ENCODE results near the gene BTBD9. TPM values are rescaled to one million over a fixed set of nuclear protein-coding genes. Genes with fewer than 3 reads are reported as not detected.

Gene BTBD9
- total RNA-seq, 2 experiments from 2014 or later, result 19.1 to 19.8 TPM

- peaks cover 6% of the 10 kb centered on the region for H3K36me3 Mint-ChIP-seq
- POLR2A ChIA-PET, result interaction anchor here (0.7 kb wide), 1 partner anchor 41 kb away, joined by 4 read pairs; no protein-coding TSS in a partner anchor
- H3K4me1 Mint-ChIP-seq, result no peaks in the 10 kb centered on the region
- no peaks in the 10 kb centered on the region for H3K9me3 Mint-ChIP-seq
- H3K27ac Mint-ChIP-seq, result no peak overlapping the region
- DNase-seq, result no peak
- no peaks in the 10 kb centered on the region for H3K27me3 Mint-ChIP-seq
- no peak overlapping the region for H3K4me3 Mint-ChIP-seq
- ATAC-seq (ENCODE audit: low read depth), result no peak
Observed at GRCh38 chr6:38391626-38392579, 247.8 kb downstream of the BTBD9 start.

GRCh38 chr6:38391206-38391605 is 248.5 kb downstream of the BTBD9 start:
- no peak overlapping the region for H3K27ac Mint-ChIP-seq
- H3K9me3 Mint-ChIP-seq, result no peaks in the 10 kb centered on the region
- H3K27me3 Mint-ChIP-seq, result no peaks in the 10 kb centered on the region
- POLR2A ChIA-PET, result interaction anchor here (0.7 kb wide), 1 partner anchor 41 kb away, joined by 4 read pairs; no protein-coding TSS in a partner anchor
- no peak overlapping the region for H3K4me3 Mint-ChIP-seq
- H3K4me1 Mint-ChIP-seq, result no peaks in the 10 kb centered on the region
- DNase-seq (no peak), ATAC-seq (ENCODE audit: low read depth) (no peak)
- peaks cover 6% of the 10 kb centered on the region for H3K36me3 Mint-ChIP-seq

- DNase-seq (no peak), ATAC-seq (ENCODE audit: low read depth) (no peak)
- Mint-ChIP-seq H3K9me3 (no peaks in the 10 kb centered on the region), H3K27me3 (no peaks in the 10 kb centered on the region), H3K4me3 (no peak overlapping the region), H3K4me1 (no peaks in the 10 kb centered on the region), H3K36me3 (peaks cover 5% of the 10 kb centered on the region), H3K27ac (no peak overlapping the region)
- POLR2A ChIA-PET, result no interaction called here
Observed at GRCh38 chr6:38389875-38390274, 249.9 kb downstream of the BTBD9 start.

GRCh38 chr6:38387971-38388370 is 251.8 kb downstream of the BTBD9 start:
- no peaks in the 10 kb centered on the region for H3K36me3 Mint-ChIP-seq
- POLR2A ChIA-PET, result no interaction called here
- H3K4me1 Mint-ChIP-seq, result no peaks in the 10 kb centered on the region
- DNase-seq, result no peak
- H3K27me3 Mint-ChIP-seq, result no peaks in the 10 kb centered on the region
- ATAC-seq (ENCODE audit: low read depth), result no peak
- H3K9me3 Mint-ChIP-seq, result no peaks in the 10 kb centered on the region
- no peak overlapping the region for H3K4me3 Mint-ChIP-seq
- H3K27ac Mint-ChIP-seq, result no peak overlapping the region

GRCh38 chr6:38387461-38387860 is 252.3 kb downstream of the BTBD9 start:
- H3K27me3 Mint-ChIP-seq, result no peaks in the 10 kb centered on the region
- no peak overlapping the region for H3K27ac Mint-ChIP-seq
- H3K4me1 Mint-ChIP-seq, result no peaks in the 10 kb centered on the region
- DNase-seq (no peak), ATAC-seq (ENCODE audit: low read depth) (no peak)
- no peak overlapping the region for H3K4me3 Mint-ChIP-seq
- POLR2A ChIA-PET, result no interaction called here
- no peaks in the 10 kb centered on the region for H3K36me3 Mint-ChIP-seq
- no peaks in the 10 kb centered on the region for H3K9me3 Mint-ChIP-seq

- no peaks in the 10 kb centered on the region for H3K9me3 Mint-ChIP-seq
- POLR2A ChIA-PET, result no interaction called here
- H3K4me1 Mint-ChIP-seq, result no peaks in the 10 kb centered on the region
- no peak for DNase-seq
- H3K36me3 Mint-ChIP-seq, result no peaks in the 10 kb centered on the region
- no peak for ATAC-seq (ENCODE audit: low read depth)
- no peak overlapping the region for H3K27ac Mint-ChIP-seq
- no peaks in the 10 kb centered on the region for H3K27me3 Mint-ChIP-seq
- no peak overlapping the region for H3K4me3 Mint-ChIP-seq
Observed at GRCh38 chr6:38378801-38379200, 260.9 kb downstream of the BTBD9 start.

- POLR2A ChIA-PET, result no interaction called here
- ATAC-seq (ENCODE audit: low read depth) (no peak), DNase-seq (no peak)
- Mint-ChIP-seq H3K4me3 (no peak overlapping the region), H3K9me3 (no peaks in the 10 kb centered on the region), H3K36me3 (no peaks in the 10 kb centered on the region), H3K4me1 (no peaks in the 10 kb centered on the region), H3K27me3 (no peaks in the 10 kb centered on the region), H3K27ac (no peak overlapping the region)
Observed at GRCh38 chr6:38375937-38376336, 263.8 kb downstream of the BTBD9 start.

- no peak overlapping the region for H3K27ac Mint-ChIP-seq
- POLR2A ChIA-PET, result interaction anchor here (0.5 kb wide), 1 partner anchor 260 kb away, joined by 3 read pairs; no protein-coding TSS in a partner anchor
- DNase-seq (no peak), ATAC-seq (ENCODE audit: low read depth) (no peak)
- H3K27me3 Mint-ChIP-seq, result no peaks in the 10 kb centered on the region
- H3K36me3 Mint-ChIP-seq, result no peaks in the 10 kb centered on the region
- no peaks in the 10 kb centered on the region for H3K4me1 Mint-ChIP-seq
- H3K9me3 Mint-ChIP-seq, result no peaks in the 10 kb centered on the region
- H3K4me3 Mint-ChIP-seq, result no peak overlapping the region
Observed at GRCh38 chr6:38375341-38375740, 264.4 kb downstream of the BTBD9 start.

- DNase-seq, result no peak
- POLR2A ChIA-PET, result no interaction called here
- Mint-ChIP-seq H3K9me3 (no peaks in the 10 kb centered on the region), H3K4me1 (no peaks in the 10 kb centered on the region), H3K27me3 (no peaks in the 10 kb centered on the region), H3K27ac (no peak overlapping the region), H3K4me3 (no peak overlapping the region), H3K36me3 (no peaks in the 10 kb centered on the region)
- no peak for ATAC-seq (ENCODE audit: low read depth)
Observed at GRCh38 chr6:38371881-38372280, 267.8 kb downstream of the BTBD9 start.

- H3K4me1 Mint-ChIP-seq, result no peaks in the 10 kb centered on the region
- ATAC-seq (ENCODE audit: low read depth) (no peak), DNase-seq (no peak)
- no peak overlapping the region for H3K27ac Mint-ChIP-seq
- H3K27me3 Mint-ChIP-seq, result no peaks in the 10 kb centered on the region
- H3K9me3 Mint-ChIP-seq, result no peaks in the 10 kb centered on the region
- no peak overlapping the region for H3K4me3 Mint-ChIP-seq
- H3K36me3 Mint-ChIP-seq, result no peaks in the 10 kb centered on the region
- POLR2A ChIA-PET, result no interaction called here
Observed at GRCh38 chr6:38370653-38371601, 268.8 kb downstream of the BTBD9 start.

GRCh38 chr6:38367231-38367630 is 272.5 kb downstream of the BTBD9 start:
- Mint-ChIP-seq H3K4me3 (no peak overlapping the region), H3K27ac (no peak overlapping the region), H3K27me3 (no peaks in the 10 kb centered on the region), H3K9me3 (no peaks in the 10 kb centered on the region), H3K4me1 (no peaks in the 10 kb centered on the region), H3K36me3 (no peaks in the 10 kb centered on the region)
- DNase-seq, result no peak
- ATAC-seq (ENCODE audit: low read depth), result no peak
- POLR2A ChIA-PET, result no interaction called here

GRCh38 chr6:38366234-38366633 is 273.5 kb downstream of the BTBD9 start:
- POLR2A ChIA-PET, result no interaction called here
- Mint-ChIP-seq H3K4me3 (no peak overlapping the region), H3K4me1 (no peaks in the 10 kb centered on the region), H3K27me3 (no peaks in the 10 kb centered on the region), H3K9me3 (no peaks in the 10 kb centered on the region), H3K36me3 (no peaks in the 10 kb centered on the region), H3K27ac (no peak overlapping the region)
- no peak for DNase-seq
- ATAC-seq (ENCODE audit: low read depth), result no peak

GRCh38 chr6:38364775-38365174 is 275.0 kb downstream of the BTBD9 start:
- DNase-seq (no peak), ATAC-seq (ENCODE audit: low read depth) (no peak)
- no peak overlapping the region for H3K4me3 Mint-ChIP-seq
- H3K36me3 Mint-ChIP-seq, result no peaks in the 10 kb centered on the region
- POLR2A ChIA-PET, result no interaction called here
- no peaks in the 10 kb centered on the region for H3K9me3 Mint-ChIP-seq
- no peaks in the 10 kb centered on the region for H3K27me3 Mint-ChIP-seq
- H3K4me1 Mint-ChIP-seq, result no peaks in the 10 kb centered on the region
- no peak overlapping the region for H3K27ac Mint-ChIP-seq

All from activated naive CD8-positive, alpha-beta T cell treated with anti-CD3 and anti-CD28 coated beads, Interleukin-2, amount 10 ng/mL, durations not matched to agents 7 days and 5 days (primary cell).